Measurements from ENCODE around the gene DDX49. TPM values are rescaled to one million over a fixed set of nuclear protein-coding genes. Genes with fewer than 3 reads are reported as not detected.
A peak's percentile ranks its signal among the peaks of the same experiment; 100 is the strongest.
"Not testable (repeated sequence)": the region's sequence is repeated elsewhere in the genome, so short reads cannot be mapped to it uniquely, and the experiment has no call there.

DDX49 gene
- total RNA-seq, 2 donors from 2014 or later: 33.7 to 54.4 TPM

DNA sequence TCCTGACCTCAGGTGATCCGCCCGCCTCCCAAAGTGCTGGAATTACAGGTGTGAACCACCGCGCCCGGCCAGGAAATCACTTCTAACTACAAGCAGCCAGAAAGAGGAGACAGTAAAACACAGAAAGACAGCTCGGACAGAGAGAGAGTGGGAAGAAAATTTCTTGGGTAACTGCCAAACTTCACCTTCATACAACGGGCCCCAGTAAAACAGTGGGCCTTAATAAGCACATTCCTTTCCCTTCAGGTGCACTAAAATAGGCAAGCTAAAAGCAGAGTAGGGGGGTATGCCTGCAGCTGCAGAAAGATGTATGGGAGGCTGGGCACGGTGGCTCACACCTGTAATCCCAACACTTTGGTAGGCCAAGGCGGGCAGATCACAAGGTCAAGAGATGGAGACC lies 1.9 kb upstream of the DDX49 start:
- H3K27ac Mint-ChIP-seq: peak overlapping the region; percentile 54

DNA sequence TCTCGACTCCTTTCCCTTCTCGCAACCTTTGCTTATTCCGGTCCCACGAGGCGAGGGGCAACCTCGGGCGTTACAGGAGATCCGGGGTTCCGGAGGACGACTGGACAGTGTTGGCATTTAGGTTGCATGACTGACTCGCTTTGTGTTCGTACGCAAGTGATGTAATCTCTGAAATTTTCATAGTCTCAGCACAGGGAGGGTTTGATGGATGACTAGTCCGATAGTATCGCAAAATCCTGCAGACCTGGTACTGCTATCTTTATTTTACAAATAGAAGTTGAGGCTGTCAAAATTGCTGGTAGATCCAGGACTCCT lies 342 bp downstream of the DDX49 start:
- Mint-ChIP-seq H3K4me3 (peak overlapping the region; percentile 90), H3K27me3 (no peaks in the 10 kb centered on the region), H3K27ac (peak overlapping the region; percentile 95), H3K4me1 (no peaks in the 10 kb centered on the region), H3K36me3 (ENCODE audit: low read depth) (peaks cover 90% of the 10 kb centered on the region), H3K9me3 (no peaks in the 10 kb centered on the region)
- no peak for ATAC-seq (replicated peaks)

More for the DNA sequence above, 1.9 kb upstream of the DDX49 start:
- Mint-ChIP-seq H3K36me3 (ENCODE audit: low read depth) (peaks cover 87% of the 10 kb centered on the region), H3K4me3 (peak overlapping the region; percentile 90)
- not testable (repeated sequence) for H3K27me3 Mint-ChIP-seq; H3K4me1 Mint-ChIP-seq; H3K9me3 Mint-ChIP-seq; ATAC-seq (replicated peaks)

DNA sequence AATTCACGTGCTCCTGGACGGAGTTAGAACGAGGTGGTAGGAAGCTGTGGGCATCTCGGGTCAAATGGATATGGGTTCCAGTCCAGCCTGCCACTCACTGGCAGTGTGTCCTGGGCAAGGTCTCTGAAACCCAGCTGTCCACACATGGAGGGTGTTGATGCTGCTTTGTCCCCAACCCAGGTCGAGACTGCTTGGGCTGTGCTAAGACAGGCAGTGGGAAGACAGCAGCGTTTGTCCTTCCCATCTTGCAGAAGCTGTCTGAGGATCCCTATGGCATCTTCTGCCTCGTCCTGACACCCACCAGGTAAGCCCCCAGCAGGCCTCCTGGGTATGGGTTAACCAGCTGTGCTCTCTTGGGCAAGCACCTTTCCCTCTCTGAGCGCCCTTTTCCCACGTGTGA lies 885 bp downstream of the DDX49 start:
- Mint-ChIP-seq H3K4me1 (no peaks in the 10 kb centered on the region), H3K27me3 (no peaks in the 10 kb centered on the region), H3K27ac (peak overlapping the region; percentile 95), H3K36me3 (ENCODE audit: low read depth) (peaks cover 90% of the 10 kb centered on the region), H3K4me3 (peak overlapping the region; percentile 90), H3K9me3 (no peaks in the 10 kb centered on the region)
- ATAC-seq (replicated peaks): no peak

DNA sequence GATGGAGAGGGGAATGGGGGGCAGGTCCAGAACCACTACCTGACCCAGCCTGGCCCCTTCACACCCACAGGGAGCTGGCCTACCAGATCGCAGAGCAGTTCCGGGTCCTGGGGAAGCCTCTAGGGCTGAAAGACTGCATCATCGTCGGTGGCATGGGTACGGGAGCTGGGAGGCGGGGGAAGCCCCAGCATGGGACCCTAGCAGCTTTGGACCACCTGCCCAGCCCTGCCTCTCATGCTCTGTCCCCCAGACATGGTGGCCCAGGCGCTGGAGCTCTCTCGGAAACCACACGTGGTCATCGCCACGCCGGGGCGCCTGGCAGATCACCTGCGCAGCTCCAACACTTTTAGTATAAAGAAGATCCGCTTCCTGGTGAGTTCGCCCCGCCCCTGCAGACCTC lies 2.1 kb downstream of the DDX49 start:
- ATAC-seq (replicated peaks): no peak
- Mint-ChIP-seq H3K4me3 (peak overlapping the region; percentile 90), H3K27me3 (no peaks in the 10 kb centered on the region), H3K27ac (no peak overlapping the region), H3K9me3 (no peaks in the 10 kb centered on the region), H3K36me3 (ENCODE audit: low read depth) (peaks cover 88% of the 10 kb centered on the region), H3K4me1 (no peaks in the 10 kb centered on the region)

DNA sequence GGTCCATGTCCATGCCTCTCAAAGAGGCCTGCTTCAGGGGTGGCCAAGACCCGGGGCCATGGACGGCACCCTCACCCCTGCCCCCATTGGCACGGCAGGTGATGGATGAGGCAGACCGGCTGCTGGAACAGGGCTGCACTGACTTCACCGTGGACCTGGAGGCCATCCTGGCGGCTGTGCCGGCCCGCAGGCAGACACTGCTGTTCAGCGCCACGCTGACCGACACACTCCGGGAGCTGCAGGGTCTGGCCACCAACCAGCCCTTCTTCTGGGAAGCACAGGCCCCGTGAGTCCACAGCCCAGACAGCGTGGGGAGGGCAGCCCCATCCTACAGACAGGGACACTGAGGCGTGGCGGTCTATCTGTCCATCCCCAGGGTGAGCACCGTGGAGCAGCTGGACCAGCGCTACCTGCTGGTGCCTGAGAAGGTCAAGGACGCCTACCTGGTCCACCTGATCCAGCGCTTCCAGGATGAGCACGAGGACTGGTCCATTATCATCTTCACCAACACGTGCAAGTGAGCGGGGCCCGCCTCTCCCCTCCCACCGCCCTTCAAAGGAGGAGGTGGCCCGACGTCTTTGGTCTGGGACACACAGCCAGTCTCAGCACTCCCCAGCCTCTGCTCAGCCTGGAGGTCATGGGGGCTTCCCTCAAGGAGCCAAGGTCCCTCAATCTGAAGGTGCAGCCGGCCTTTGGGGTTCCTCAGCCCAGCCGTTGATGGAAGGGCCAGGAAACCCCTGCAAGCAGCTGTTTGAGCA lies 2.9 kb downstream of the DDX49 start:
- H3K27ac Mint-ChIP-seq: no peak overlapping the region
- H3K27me3 Mint-ChIP-seq: no peaks in the 10 kb centered on the region
- H3K4me3 Mint-ChIP-seq: no peak overlapping the region
- H3K9me3 Mint-ChIP-seq: no peaks in the 10 kb centered on the region
- ATAC-seq (replicated peaks): no peak
- peaks cover 88% of the 10 kb centered on the region for H3K36me3 Mint-ChIP-seq (ENCODE audit: low read depth)
- H3K4me1 Mint-ChIP-seq: no peaks in the 10 kb centered on the region

DNA sequence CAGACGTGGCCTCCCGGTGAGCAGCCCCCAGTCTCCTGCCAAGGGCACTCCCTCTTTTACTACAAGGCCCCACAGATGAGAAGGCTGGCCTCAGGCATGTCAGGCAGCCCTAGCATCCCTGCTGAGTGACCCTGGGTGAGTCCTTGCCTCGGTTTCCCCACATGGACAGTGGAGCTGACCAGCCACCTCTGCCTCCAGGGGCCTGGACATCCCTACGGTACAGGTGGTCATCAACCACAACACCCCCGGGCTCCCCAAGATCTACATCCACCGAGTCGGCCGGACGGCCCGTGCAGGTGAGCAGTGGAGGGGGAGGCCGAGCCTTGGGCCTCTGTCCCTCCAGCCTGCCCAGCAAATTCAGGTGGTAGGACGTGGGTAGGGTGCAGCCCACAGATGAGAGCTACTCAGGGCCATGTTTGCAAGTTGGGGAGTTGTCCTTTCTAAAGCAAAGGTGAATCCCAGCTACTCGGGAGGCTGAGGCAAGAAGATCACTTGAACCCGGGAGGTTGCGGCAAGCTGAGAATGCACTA lies 5.2 kb downstream of the DDX49 start:
- H3K4me3 Mint-ChIP-seq: no peak overlapping the region
- peaks cover 74% of the 10 kb centered on the region for H3K36me3 Mint-ChIP-seq (ENCODE audit: low read depth)
- no peaks in the 10 kb centered on the region for H3K4me1 Mint-ChIP-seq
- no peaks in the 10 kb centered on the region for H3K9me3 Mint-ChIP-seq
- no peaks in the 10 kb centered on the region for H3K27me3 Mint-ChIP-seq
- no peak for ATAC-seq (replicated peaks)
- H3K27ac Mint-ChIP-seq: no peak overlapping the region

DNA sequence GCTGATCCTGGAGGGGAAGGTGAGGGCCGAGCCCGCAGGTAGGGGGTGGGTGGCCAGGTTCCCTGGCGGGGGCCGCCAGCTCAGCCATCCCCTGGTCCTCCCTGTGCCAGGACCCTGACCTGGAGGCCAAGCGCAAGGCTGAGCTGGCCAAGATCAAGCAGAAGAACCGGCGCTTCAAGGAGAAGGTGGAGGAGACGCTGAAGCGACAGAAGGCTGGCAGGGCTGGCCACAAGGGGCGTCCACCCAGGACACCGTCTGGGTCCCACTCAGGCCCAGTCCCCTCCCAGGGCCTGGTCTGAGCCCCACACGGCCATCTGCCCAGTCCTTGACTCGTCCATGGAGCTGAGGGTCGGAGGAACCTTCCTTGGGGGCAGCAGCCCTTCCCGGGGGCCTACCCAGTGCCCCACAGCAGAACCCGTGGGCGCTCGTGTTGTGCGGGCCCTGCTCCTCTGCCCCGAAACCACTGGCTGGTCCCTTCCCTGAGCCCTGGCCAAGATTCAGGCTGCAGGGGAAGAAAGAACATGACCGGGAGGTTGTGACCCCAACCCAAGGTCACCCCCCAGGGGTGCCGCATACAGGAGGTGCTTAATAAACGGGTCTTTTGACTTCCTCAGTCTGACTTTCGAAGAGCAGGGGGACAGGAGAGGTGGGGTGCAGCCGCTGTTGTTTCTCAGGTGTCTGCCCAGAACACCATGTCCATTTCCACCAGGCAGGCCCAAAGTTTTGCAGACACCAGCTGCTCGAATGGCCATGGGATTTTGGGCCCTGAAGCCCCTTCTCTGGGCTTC lies 8.7 kb downstream of the DDX49 start:
- H3K4me3 Mint-ChIP-seq: no peak overlapping the region
- H3K9me3 Mint-ChIP-seq: no peaks in the 10 kb centered on the region
- peaks cover 45% of the 10 kb centered on the region for H3K36me3 Mint-ChIP-seq (ENCODE audit: low read depth)
- no peak for ATAC-seq (replicated peaks)
- no peak overlapping the region for H3K27ac Mint-ChIP-seq
- peaks cover 4% of the 10 kb centered on the region for H3K4me1 Mint-ChIP-seq
- no peaks in the 10 kb centered on the region for H3K27me3 Mint-ChIP-seq

DNA sequence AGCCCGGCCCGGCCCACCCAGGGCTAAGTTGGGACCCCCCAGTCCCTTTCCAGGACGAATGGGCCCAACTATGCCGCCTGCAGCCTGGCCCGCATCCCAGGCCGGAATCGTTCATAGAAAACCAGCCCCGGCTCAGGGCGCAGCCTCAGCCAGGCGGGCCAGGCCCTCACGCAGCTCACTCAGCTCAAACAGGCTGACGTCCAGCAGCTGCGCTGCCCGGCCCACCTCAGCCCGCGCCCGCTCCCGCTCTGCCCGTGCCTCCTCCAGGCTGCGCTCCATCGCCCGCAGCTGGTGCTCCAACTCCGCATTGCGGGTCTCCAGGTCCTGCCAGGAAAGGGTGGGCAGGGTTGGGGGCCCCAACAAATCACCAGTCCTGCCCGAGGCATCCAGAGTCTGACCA lies 9.8 kb downstream of the DDX49 start:
- no peaks in the 10 kb centered on the region for H3K9me3 Mint-ChIP-seq
- H3K27me3 Mint-ChIP-seq: peaks cover 5% of the 10 kb centered on the region
- no peak for ATAC-seq (replicated peaks)
- peaks cover 34% of the 10 kb centered on the region for H3K36me3 Mint-ChIP-seq (ENCODE audit: low read depth)
- H3K4me3 Mint-ChIP-seq: no peak overlapping the region
- peaks cover 4% of the 10 kb centered on the region for H3K4me1 Mint-ChIP-seq
- H3K27ac Mint-ChIP-seq: no peak overlapping the region

DNA sequence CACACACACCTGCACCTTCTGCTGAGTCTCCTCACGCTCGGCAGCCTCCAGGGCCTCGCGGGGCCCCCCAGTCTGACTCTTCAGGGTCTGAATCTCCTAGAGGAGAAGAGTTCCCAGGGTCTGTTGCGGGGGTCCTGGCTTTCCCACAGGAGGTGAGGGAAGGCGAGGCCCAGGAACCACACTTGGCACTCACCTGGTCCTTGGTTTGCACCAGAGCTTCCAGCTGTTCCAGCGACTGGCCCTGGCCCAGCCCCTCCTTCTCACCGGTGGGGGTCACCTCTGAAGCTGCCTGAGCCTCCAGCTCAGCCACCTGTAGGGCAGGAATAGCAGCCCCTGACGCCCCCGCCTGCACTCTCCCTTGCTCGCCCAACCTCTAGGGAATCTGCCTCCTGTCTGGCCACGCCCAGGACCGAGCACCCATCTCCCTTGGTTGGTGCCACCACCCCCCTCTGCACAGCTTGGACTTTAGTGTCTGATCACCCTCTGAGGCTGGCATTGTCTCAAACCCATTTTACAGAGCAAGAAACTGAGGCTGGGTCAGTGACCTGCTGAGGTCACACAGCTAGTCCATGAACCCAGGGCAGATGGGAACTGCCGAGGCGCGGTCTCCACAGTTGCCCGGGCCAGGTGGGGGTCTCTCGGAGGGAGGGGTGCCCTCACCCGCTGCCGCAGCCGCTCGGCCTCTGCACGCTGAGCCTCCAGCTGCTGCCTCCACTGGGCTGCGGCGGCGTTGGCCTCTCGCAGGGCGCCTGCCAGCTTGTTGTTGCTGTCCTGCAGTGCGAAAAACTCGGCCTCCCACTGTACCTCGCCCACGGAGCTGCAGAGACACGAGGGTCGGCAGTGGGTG lies 12.0 kb downstream of the DDX49 start:
- no peak overlapping the region for H3K4me3 Mint-ChIP-seq
- H3K9me3 Mint-ChIP-seq: no peaks in the 10 kb centered on the region
- peaks cover 14% of the 10 kb centered on the region for H3K36me3 Mint-ChIP-seq (ENCODE audit: low read depth)
- H3K4me1 Mint-ChIP-seq: peaks cover 4% of the 10 kb centered on the region
- H3K27ac Mint-ChIP-seq: no peak overlapping the region
- peaks cover 5% of the 10 kb centered on the region for H3K27me3 Mint-ChIP-seq
- ATAC-seq (replicated peaks): no peak

DNA sequence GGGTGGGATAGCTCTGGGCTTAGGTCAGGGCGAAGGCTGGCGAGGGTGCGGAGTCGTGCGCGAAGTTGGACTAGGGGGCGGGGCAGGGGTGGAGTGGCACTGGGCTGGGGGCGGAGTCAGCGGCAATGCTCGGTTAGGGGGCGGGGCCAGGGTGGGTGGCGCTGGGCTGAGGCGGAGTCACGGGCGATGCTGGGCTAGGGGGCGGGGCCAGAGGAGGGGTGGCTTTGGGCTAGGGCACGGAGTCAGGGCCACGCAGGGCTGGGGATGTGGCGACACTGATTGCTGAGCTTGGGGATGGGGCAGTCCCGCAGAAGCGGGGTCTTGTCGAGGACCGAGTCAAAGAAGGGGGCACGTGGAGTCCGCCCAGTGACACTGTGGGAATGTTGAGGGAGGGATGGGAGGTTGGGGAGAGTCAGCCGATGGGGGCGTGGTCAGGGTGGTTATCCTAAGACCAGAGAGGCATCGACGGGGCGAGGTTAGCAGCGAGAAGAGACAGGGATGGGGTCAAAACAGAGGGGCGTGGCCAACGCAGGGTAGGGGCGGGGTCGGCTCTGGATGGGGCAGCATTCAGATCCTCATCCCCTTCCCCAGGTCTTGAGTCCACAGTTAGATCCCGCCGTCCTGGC lies 12.8 kb downstream of the DDX49 start:
- Mint-ChIP-seq H3K27ac (no peak overlapping the region), H3K4me1 (peaks cover 4% of the 10 kb centered on the region), H3K27me3 (peaks cover 5% of the 10 kb centered on the region), H3K36me3 (ENCODE audit: low read depth) (peaks cover 6% of the 10 kb centered on the region), H3K4me3 (peak overlapping the region; percentile 71), H3K9me3 (no peaks in the 10 kb centered on the region)
- ATAC-seq (replicated peaks): peak; percentile 96

DNA sequence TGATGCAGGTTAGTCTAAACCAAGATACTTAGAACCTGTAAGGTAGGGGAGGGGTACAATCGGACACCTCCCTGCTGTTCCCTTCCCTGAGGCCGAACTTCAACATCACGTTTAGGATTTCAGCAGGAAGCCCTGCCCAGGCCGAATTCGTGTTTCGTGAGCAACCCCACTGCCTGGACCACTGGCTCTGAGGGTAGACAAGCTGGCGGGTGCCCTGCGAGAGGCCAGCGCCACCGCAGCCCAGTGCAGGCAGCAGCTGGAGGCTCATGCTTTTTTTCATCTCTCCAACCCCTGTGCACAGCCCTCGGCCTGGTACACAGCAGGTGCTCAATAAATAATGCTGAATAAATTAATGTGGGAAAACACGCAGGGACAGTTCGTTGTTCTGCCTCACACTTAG lies 13.8 kb downstream of the DDX49 start:
- peaks cover 5% of the 10 kb centered on the region for H3K27me3 Mint-ChIP-seq
- no peak for ATAC-seq (replicated peaks)
- no peak overlapping the region for H3K27ac Mint-ChIP-seq
- H3K9me3 Mint-ChIP-seq: no peaks in the 10 kb centered on the region
- peaks cover 4% of the 10 kb centered on the region for H3K4me1 Mint-ChIP-seq
- peak overlapping the region; percentile 34 for H3K4me3 Mint-ChIP-seq
- H3K36me3 Mint-ChIP-seq (ENCODE audit: low read depth): no peaks in the 10 kb centered on the region

DNA sequence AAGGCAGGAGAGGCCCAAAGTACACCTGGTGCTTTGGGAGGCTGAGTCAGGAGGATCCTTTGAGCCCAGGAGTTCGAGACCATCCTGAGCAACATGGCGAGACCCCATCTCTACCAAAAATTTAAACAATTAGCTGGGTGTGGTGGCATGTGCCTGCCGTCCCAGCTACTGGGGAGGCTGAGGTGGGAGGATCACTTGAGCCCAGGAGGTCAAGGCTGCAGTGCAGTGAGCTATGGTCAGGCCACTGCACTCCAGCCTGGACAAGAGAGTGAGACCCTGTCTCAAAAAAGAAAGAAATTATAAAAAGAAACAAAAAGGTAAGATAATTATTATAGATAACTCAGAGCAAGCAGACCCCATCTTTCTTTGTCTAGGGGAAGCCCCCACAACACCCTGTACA lies 19.6 kb downstream of the DDX49 start:
- Mint-ChIP-seq H3K9me3 (no peaks in the 10 kb centered on the region), H3K27me3 (peaks cover 5% of the 10 kb centered on the region), H3K4me1 (peaks cover 4% of the 10 kb centered on the region), H3K36me3 (ENCODE audit: low read depth) (no peaks in the 10 kb centered on the region), H3K4me3 (peak overlapping the region; percentile 66), H3K27ac (no peak overlapping the region)
- no peak for ATAC-seq (replicated peaks)

DNA sequence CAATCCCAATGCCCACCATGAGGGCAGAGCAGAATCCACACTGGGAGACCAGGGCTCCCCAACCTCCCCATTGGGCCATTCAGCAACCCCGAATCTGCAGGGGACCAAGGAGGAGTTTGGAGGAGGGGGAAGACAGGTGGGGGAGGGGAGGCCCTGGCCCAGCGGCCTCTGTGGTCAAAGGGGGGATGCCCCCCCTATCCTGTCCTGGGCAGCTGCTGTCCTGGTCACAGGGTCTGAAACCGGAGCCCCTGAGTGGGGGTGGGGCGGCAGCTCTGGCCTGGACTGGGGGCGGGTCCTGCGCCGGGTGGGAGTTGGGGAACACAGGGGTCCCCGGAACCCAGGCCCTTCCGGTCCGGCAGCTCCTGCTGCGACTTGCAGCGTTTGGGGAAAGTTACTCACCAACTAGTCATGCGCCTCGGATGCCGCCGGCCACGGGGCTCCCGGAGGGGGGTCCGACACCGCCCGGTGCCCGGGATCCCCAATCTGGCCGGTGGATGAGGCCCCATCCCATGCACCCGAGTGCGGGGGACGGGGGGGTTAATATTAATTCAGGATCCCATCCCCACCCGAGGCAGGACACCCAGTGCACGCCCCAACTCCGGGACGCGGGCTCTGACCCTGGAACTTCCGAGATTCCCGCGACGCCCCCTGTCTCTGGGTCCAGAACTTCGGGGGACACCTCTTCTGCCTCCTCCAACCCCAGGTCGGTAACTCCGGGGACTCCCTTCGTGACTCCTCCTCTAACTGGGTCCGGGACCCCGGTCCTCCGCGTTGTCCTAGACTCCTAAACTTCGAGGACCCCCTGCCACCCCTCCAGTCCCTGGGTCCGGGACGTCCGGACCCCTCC lies 20.6 kb downstream of the DDX49 start:
- Mint-ChIP-seq H3K4me1 (peaks cover 4% of the 10 kb centered on the region), H3K27me3 (peaks cover 4% of the 10 kb centered on the region), H3K9me3 (no peaks in the 10 kb centered on the region), H3K27ac (no peak overlapping the region), H3K4me3 (peak overlapping the region; percentile 66), H3K36me3 (ENCODE audit: low read depth) (no peaks in the 10 kb centered on the region)
- peak; percentile 50 for ATAC-seq (replicated peaks)

Data from activated T-helper 17 cell treated with anti-CD3 and anti-CD28 coated beads, Interleukin-2, amount 50 U/mL, for 72 hours (primary cell).